NOMO-1 treated with DMSO at 0.1 percent for 48 hours (cell line): Measurements from ENCODE around the gene OR2D2.
"Not testable (repeated sequence)": the region's sequence is repeated elsewhere in the genome, so short reads cannot be mapped to it uniquely, and the experiment has no call there.

Experiments used
- DNase-seq: peaks from one replicate; lab custom pipeline; 2025; ENCODE audit not compliant: unreplicated experiment; lab: John Stamatoyannopoulos, UW

The OR2D2 gene

DNA sequence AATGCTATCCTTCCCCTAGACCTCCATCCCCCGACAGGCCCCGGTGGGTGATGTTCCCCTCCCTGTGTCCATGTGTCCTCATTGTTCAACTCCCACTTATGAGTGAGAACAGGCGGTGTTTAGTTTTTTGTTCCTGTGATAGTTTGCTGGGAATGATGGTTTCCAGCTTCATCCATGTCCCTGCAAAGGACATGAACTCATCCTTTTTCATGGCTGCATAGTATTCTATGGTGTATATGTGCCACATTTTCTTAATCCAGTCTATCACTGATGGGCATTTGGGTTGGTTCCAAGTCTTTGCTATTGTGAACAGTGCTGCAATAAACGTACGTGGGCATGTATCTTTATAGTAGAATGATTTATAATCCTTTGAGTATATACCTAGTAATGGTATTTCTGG is 4.6 kb downstream of the OR2D2 start:
- not testable (repeated sequence) for DNase-seq

DNA sequence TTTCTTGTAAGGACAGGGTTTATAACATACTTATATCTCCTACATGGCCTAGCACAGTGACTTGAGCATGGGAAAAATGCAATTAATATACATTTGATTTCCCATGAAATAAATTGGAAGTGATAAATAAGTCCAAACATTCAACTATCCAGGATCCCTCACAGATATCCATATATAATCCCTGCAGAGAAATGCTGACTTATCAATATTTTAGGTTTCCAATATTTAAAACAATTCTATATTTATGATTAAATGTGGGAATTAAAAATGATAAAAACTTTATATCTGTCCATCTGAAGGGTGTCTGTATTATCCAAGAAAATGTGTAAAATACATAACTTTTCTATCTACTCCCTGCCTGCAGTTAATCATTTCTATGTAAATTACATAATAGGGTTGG is 9.5 kb downstream of the OR2D2 start:
- DNase-seq: no peak

DNA sequence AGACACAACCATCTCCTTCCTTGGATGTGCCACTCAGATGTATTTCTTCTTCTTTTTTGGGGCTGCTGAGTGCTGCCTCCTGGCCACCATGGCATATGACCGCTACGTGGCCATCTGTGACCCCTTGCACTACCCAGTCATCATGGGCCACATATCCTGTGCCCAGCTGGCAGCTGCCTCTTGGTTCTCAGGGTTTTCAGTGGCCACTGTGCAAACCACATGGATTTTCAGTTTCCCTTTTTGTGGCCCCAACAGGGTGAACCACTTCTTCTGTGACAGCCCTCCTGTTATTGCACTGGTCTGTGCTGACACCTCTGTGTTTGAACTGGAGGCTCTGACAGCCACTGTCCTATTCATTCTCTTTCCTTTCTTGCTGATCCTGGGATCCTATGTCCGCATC is 15.4 kb downstream of the OR2D2 start:
- no peak for DNase-seq

DNA sequence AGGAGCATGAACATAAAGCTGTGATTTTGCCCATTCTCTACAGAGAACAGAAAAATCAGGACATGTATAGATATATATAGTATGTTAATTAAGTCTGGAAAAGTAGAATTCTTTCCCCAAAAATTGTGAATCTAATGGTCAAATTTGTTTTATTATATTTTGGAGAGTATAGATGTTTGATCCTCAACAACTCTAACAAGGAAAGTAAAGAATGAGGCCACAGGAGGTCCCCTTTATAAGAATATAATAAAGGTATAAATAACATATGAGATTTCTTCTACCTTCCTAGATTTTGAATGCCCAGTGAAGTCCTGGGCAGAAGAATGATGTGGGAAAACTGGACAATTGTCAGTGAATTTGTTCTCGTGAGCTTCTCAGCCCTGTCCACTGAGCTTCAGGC is 16.0 kb downstream of the OR2D2 start, which contains the start of gene OR10A4:
TSS of gene OR10A4 (plus strand) at position 301 of the 400 bp plus-strand sequence. CDS start at position 324, 23 bp downstream.
- DNase-seq: no peak

DNA sequence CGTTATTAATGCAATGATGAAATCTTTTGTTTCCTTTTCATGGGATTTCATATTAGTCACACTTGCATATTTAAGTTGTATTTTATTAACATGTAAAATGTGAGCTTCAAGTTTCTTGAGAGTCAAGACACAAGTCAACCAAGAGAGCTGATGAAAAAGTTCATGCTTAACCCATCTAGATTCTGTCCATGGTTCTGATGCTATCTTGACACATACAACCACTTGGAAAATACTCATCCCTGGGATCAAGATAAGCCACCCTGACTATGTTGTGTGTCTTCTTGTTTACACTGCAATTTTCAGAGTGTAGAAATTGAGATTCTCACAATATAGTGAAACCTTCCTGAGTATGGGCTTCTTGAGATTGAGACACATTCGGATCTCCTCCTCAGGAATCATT is 16.5 kb downstream of the OR2D2 start:
- DNase-seq: no peak

DNA sequence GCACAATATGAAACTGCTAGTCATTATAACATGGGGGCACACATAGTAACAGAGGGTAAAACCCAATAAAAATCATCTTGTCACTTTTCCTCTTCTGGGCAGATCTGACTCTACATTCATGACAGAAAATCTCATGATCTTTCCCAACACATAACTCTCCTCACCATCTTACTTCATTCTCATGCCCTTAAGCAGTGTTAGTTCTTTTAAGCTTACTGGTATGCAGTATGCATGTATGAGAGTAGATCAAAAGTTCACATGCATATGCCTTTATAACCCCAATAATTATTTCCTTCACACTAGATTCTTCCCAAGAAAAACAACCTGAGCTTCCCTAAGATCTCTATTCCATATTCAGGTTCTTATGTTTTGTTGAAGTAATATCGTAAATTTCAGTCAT is 21.0 kb downstream of the OR2D2 start:
- no peak for DNase-seq

DNA sequence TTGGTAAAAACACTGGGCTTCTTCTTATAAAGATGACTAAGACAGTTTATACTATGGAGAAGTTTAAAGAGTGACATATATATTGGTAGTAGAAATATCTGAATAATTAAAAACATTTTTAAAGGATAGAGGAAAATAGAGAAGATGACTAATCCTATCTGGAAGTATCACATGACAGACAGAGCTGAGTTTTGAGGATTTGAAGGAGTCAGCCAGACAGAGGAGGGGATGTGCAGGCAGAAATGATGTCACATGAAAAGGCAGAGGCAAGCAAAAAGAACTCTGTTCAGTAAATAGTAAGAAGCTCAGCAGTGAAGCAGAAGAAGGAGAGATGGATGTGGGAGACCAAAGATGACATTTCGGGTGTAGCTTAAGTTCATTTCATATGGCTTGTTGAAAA is 27.9 kb downstream of the OR2D2 start:
- no peak for DNase-seq

DNA sequence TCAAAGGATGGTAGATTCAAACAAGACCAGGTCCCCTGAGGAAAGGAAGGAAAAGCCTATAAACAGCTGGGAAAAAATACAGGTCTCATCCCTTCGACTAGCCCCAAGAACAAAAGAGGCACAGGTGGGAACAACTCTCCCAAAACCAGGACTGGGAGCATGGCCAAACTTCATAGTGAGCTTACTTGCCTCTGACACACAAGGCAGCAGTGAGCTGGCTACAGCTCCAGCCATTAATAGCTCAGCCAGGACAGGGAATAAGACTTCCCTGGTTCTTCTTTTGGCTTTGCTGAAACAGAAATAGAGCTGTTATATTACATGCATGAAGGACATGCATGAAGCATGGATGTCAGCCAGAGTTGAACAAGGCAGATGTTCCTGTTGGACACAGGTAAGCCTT is 29.3 kb downstream of the OR2D2 start, which contains the start of gene OR10A2:
TSS of gene OR10A2 (plus strand) at position 97 of the 400 bp plus-strand sequence. CDS start 6,698 bp downstream, outside the sequence.
- no peak for DNase-seq

DNA sequence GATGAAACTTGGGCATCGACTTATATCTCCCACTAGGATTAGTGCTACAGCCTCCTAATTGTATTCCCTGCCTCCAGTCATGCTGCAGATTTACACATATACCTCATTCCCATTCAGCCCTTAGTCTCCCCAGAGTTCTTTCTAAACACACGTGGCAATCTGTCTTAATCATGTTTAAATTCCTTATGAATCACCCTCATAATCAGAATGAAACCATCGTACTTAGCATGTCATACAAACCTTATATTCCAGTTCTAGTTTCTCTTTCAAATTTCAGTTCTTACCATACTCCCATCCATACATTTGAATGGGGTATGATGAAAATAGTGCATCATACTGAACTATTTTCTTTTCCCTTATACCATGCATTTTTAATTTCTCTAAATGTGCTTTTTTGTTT is 35.4 kb downstream of the OR2D2 start:
- no peak for DNase-seq

DNA sequence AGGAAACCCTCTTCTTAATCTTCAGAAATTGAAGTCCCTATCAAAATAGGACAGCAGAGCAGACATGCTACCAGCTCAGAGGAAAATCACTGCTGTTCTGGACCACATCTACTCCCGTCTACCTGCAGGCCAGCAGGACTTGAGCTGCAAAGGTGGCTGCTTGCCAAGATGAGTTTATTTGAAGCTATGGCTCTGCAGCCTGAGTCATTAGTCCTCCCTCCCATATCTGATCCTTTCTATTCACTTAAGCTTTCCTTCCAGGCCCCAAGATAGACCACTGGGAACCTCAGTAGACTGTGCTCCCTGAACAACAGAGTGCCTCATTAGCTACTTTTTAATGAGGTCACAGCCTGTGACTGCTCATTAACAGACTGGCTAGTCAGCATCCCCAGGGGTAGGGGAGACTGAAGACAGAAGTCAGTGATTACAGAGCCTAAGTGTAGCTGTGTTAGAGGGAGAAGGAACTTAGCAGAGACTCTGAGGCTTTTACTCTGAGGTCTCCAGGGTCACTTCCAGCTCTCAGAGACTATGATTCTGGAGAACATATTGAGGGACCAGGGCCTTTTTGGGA is 36.2 kb downstream of the OR2D2 start:
- no peak for DNase-seq

DNA sequence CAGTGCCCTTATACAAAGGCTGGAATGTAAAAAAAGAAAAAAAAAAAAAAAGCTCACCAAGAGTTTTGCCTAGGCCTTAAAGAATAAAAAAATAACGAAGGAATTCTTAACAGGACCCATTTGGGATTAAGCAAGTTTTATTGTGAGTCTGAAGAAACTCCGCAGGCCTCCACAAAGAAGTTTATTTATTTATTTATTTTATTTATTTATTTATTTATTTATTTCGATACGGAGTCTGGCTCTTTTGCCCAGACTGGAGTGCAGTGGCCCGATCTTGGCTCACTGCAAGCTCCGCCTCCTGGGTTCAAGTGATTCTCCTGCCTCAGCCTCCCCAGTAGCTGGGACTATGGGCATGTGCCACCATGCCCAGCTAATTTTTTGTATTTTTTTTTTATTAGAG is 37.5 kb downstream of the OR2D2 start:
- DNase-seq: not testable (repeated sequence)

DNA sequence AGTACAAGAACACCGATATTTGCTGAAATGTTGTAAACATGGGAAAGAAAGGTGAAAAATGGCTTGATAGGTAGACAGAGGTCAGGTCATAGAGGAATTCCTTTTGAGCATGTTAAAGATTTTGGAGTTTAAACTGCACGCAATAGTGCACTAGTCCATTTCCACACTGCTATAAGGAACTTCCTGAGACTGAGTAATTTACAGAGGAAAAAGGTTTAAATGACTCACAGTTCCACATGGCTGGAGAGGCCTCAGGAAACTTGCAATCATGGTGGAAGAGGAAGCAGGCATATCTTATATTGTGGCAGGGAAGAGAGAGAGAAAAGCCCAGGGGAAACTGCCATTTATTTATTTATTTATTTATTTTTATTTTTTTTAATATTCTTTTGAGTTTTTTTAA is 41.8 kb downstream of the OR2D2 start:
- DNase-seq: no peak

DNA sequence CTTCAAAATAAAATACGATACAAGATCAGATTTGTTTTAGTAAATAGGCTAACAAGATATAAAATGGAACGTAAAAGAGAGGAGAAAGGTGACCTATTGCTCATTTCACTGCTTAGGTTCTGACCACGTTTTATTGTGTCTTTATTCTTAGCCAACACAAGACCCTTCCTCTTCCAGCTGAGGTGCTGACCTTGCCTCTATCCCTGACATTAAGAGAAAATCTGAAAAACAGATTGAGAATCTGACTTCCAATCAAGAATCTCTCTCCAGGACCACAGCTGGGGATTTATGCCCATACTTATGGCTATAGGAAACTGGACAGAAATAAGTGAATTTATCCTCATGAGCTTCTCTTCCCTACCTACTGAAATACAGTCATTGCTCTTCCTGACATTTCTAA is 46.9 kb downstream of the OR2D2 start, which contains the start of gene OR10A5:
TSS of gene OR10A5 (plus strand) at position 301 of the 400 bp plus-strand sequence. CDS start at position 301, 0 bp downstream.
- DNase-seq: no peak

DNA sequence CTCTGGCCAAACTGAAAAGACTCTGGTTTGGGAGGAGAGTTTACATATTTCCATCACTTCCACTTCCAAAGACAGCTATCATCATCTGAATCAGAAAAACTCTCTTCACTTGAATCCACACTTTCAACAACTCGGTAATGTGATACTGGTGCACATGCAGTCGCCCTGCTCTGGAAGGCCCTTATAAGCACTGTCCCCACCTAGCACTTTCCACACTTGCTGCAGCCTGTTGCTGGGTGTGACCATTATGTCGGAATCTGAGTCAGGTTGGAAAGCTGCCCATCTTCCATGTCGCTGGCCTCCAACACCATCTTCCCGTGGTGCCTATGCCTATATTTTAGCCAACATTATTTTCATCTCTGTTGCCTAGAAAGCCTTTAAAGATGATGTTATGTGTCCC is 47.9 kb downstream of the OR2D2 start:
- no peak for DNase-seq

DNA sequence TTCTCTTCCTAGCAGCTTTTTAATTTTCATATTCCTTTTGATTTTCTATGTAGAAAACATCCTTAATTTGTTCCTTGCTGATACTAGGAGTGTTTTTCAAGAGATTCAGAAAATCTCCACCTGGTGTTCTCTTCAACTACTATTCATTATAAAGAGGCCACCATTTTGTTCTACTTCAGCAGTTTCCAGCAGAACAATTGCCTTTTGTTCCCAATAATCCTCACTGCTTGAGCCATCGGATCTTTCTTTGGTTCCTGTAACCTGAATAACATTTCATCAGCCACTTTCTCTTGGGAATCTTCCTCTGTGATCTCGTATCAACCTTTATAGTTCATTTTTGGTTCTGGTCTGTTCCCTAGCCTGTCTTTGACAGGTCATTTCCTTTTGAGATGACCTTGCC is 48.6 kb downstream of the OR2D2 start:
- DNase-seq: no peak

DNA sequence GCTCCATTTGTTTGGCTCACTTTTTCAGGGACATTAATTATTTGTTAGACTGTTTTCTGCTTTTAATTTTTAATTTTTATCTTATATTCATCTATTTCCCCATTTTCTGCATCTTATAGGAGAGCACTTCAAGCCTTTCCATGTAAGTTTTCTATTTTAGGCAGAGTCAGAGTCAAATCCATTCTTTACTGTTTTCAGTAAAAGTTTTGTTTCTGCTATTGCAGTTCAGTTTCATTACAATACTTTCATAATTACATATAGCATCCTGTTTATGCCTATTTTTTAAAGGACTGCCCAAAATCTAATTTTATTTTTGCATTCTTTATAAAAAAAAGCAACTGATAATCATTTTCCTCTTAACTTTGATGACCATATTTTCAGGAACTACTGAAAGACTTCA is 50.6 kb downstream of the OR2D2 start:
- no peak for DNase-seq
